ENCODE data around the gene CDKAL1. TPM values are rescaled to one million over a fixed set of nuclear protein-coding genes. Genes with fewer than 3 reads are reported as not detected.
A peak's percentile ranks its signal among the peaks of the same experiment; 100 is the strongest.
"Not testable (repeated sequence)": the region's sequence is repeated elsewhere in the genome, so short reads cannot be mapped to it uniquely, and the experiment has no call there.

The CDKAL1 gene
- total RNA-seq (2014; rRNA removed; shearing (Covaris generic); ENCODE audit: low replicate concordance): 6.5 and 7.2 TPM in 2 replicates

- Histone ChIP-seq H3K9me3 (no peaks in the 10 kb centered on the region), H3K27me3 (no peaks in the 10 kb centered on the region), H3K36me3 (no peaks in the 10 kb centered on the region), H3K4me3 (peak within 1 kb of the TSS; percentile 94)
- peak; percentile 83 for DNase-seq
Measured at GRCh38 chr6:20534295-20535262, at the start of gene CDKAL1. Gene CDKAL1, plus strand, starts transcription at chr6:20534457. Its CDS starts 11,894 bp downstream, at chr6:20546351.

DNA sequence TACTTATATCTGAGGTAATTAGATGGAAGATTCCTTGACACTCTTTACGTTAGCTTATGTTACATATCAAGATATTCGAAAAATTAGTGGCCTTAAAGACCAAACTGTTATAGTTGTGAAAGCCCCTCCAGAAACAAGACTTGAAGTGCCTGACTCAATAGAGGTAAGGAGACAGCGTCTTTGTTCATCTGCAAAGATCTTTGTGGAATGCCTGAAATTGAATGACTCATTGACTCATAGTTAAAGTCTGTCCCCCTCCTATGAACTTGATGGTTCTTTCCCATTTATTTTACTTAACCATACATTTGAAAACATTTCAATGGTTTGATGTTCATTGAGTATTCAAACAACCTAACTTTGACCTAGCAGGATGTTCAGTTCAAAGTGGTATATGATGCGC is 47.6 kb upstream of the CDKAL1 start:
- Histone ChIP-seq H3K36me3 (peaks cover 36% of the 10 kb centered on the region), H3K4me3 (no peak overlapping the region), H3K9me3 (no peaks in the 10 kb centered on the region), H3K27me3 (no peaks in the 10 kb centered on the region)
- no peak for DNase-seq

GRCh38 chr6:20487669-20488375 is 46.4 kb upstream of the CDKAL1 start:
- H3K36me3 ChIP-seq: peaks cover 29% of the 10 kb centered on the region

GRCh38 chr6:20490591-20490990 is 43.7 kb upstream of the CDKAL1 start:
- no peak for DNase-seq
- no peak overlapping the region for H3K4me3 ChIP-seq
- H3K9me3 ChIP-seq: no peaks in the 10 kb centered on the region
- peaks cover 18% of the 10 kb centered on the region for H3K36me3 ChIP-seq
- no peaks in the 10 kb centered on the region for H3K27me3 ChIP-seq

More at GRCh38 chr6:20487669-20488375, 46.4 kb upstream of the CDKAL1 start:
- no peak for DNase-seq
- Histone ChIP-seq H3K4me3 (no peak overlapping the region), H3K27me3 (no peaks in the 10 kb centered on the region), H3K9me3 (no peaks in the 10 kb centered on the region)

GRCh38 chr6:20492099-20492498 is 42.2 kb upstream of the CDKAL1 start:
- H3K36me3 ChIP-seq: peaks cover 17% of the 10 kb centered on the region
- H3K9me3 ChIP-seq: no peaks in the 10 kb centered on the region
- no peak overlapping the region for H3K4me3 ChIP-seq
- no peak for DNase-seq
- no peaks in the 10 kb centered on the region for H3K27me3 ChIP-seq

DNA sequence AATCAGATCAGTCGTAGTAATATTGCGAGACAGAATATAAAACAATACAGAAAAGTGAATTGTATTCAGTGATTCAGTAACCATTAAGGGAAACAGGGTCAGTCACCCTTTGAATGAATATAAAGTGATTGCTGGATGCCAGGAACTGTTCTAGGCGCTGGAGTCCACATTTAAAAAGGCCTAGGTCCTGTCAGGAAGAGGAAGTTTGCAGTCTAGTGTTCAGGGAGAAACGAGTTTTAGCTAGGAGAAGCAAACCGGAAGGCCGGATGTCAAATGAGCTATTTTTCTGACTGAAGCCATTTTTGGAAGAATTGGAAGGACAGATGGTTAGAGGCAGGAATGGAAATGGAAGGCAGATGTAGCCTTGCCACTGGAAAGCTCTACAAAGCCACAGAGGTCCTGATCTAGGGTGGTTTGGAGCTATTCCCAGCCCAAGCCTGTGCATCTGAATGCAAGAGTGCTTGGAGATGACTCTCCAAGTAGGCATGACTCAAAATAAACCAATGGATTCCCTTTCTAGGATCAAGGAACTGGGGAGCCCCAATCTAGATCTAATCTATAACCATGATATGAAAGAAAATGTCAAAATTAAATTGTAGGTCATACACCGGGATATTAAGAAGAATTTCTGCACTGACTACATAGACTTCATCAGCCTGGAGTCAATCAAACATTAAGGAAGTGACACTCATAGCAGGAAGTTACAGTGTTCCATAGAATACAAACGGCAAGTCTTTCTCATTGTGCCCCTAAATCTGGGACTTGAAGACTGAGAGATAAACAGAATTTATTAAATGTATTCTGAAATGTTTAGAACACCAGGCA is 36.8 kb upstream of the CDKAL1 start:
- Histone ChIP-seq H3K4me3 (no peak overlapping the region), H3K9me3 (no peaks in the 10 kb centered on the region), H3K36me3 (no peaks in the 10 kb centered on the region), H3K27me3 (no peaks in the 10 kb centered on the region)
- no peak for DNase-seq

DNA sequence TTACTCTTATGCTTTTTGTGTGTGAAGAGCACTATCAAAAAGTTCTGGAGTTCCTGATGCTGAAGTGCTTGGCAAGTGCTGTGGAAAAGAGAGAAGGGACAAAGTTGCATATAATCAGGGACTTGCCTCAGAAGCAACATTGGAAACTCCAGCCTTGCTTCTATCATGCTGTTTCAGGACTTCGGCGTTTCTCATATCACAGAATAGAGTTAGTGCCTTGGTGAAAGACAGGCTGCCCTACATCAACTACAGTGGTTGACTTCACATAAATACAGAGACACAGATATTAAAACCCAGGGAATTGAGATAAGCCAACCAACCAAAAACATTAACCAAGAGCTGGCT is 36.2 kb upstream of the CDKAL1 start:
- Histone ChIP-seq H3K9me3 (no peaks in the 10 kb centered on the region), H3K4me3 (no peak overlapping the region), H3K36me3 (no peaks in the 10 kb centered on the region), H3K27me3 (no peaks in the 10 kb centered on the region)
- DNase-seq: no peak

DNA sequence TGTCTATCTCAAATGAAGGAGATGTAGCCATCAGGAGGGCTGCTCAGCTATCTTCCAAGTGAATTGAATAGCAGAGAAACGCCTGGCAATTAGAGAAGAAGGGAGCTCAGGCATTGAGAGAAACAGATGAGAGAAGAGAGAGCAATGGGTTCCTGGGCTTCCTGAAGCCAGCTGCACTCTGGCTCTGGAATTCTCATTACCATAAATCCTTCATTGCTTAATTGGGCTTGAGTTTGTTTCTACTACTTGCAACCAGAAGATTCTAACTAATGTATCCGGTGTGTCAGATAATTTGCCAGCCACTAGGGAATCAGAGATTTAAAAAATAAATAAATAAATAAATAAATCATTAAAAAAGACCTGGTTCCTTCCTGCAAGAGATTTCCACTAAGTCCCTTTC is 25.0 kb upstream of the CDKAL1 start:
- no peak for DNase-seq
- Histone ChIP-seq H3K9me3 (no peaks in the 10 kb centered on the region), H3K4me3 (no peak overlapping the region), H3K36me3 (no peaks in the 10 kb centered on the region), H3K27me3 (no peaks in the 10 kb centered on the region)

- Histone ChIP-seq H3K4me3 (no peak overlapping the region), H3K27me3 (no peaks in the 10 kb centered on the region), H3K36me3 (no peaks in the 10 kb centered on the region), H3K9me3 (no peaks in the 10 kb centered on the region)
- peak; percentile 31 for DNase-seq
Measured at GRCh38 chr6:20511852-20512251, 22.4 kb upstream of the CDKAL1 start.

DNA sequence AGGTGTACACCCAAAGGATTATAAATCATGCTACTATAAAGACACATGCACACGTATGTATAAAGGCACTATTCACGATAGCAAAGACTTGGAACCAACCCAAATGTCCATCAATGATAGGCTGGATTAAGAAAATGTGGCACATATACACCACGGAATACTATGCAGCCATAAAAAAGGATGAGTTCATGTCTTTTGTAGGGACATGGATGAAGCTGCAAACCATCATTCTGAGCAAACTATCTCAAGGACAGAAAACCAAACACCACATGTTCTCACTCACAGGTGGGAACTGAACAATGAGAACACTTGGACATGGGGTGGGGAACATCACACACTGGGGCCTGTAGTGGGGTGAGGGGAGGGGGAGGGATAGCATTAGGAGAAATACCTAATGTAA is 9.0 kb upstream of the CDKAL1 start:
- DNase-seq, H3K27me3 ChIP-seq, H3K4me3 ChIP-seq, H3K9me3 ChIP-seq, H3K36me3 ChIP-seq: not testable (repeated sequence)

- DNase-seq, H3K36me3 ChIP-seq, H3K4me3 ChIP-seq, H3K9me3 ChIP-seq, H3K27me3 ChIP-seq: not testable (repeated sequence)
Measured at GRCh38 chr6:20529086-20529448, 5.2 kb upstream of the CDKAL1 start.

- no peak overlapping the region for H3K4me3 ChIP-seq
- DNase-seq: no peak
Measured at GRCh38 chr6:20532881-20533280, 1.4 kb upstream of the CDKAL1 start.

DNA sequence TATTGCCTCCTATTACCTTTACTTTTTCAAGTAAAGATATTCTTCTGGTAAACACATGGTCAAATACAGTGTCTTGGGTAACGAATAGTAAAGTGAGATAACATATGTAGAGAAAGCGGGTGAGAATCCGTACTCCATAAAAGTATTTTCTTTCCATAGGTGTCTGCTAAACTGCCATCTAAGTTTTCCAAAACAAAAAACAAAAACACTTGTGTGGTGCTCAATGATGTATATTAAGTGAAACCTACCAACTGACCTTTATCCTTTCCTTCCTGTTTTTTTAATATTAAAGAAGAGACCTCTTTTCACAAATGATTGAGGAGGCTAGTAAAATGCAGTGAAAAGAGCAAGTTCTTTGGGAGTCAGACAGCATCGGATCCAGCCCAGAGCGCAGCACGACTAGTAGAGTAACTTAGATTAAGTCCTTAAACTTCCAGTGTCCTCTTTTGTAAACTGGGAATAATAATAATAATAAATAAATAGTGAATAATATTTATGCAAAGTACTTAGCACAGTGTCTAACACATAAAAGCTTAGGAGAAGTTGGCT is 437 bp upstream of the CDKAL1 start:
- H3K9me3 ChIP-seq: no peaks in the 10 kb centered on the region
- H3K27me3 ChIP-seq: no peaks in the 10 kb centered on the region
- H3K4me3 ChIP-seq: peak overlapping the region; percentile 94
- no peaks in the 10 kb centered on the region for H3K36me3 ChIP-seq
- DNase-seq: no peak

More at GRCh38 chr6:20532881-20533280, 1.4 kb upstream of the CDKAL1 start:
- H3K27me3 ChIP-seq: no peaks in the 10 kb centered on the region
- no peaks in the 10 kb centered on the region for H3K9me3 ChIP-seq
- H3K36me3 ChIP-seq: no peaks in the 10 kb centered on the region

GRCh38 chr6:20538131-20538662 is 3.9 kb downstream of the CDKAL1 start:
- DNase-seq: no peak

DNA sequence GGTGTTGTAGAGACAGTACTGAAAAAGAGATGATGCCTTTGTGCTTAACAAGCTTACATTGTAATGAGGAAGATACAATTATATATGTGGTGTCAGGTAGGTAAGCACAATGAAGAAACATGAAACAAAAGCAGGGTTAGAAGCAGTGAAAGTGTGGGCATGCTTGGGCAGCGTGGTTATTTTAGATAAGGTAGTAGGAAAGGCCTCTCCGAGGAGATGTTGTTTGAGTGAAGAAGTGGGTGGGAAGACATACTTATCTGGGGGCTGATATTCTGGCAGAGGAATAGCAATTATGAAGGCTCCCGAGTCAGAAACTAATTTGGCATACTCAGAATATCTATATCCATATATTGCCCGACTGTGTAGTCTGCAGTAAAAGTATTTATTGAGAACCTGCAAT is 4.7 kb downstream of the CDKAL1 start:
- Histone ChIP-seq H3K36me3 (no peaks in the 10 kb centered on the region), H3K9me3 (no peaks in the 10 kb centered on the region), H3K27me3 (no peaks in the 10 kb centered on the region), H3K4me3 (no peak overlapping the region)
- DNase-seq: no peak

More at GRCh38 chr6:20538131-20538662, 3.9 kb downstream of the CDKAL1 start:
- no peaks in the 10 kb centered on the region for H3K27me3 ChIP-seq
- no peak overlapping the region for H3K4me3 ChIP-seq
- H3K36me3 ChIP-seq: no peaks in the 10 kb centered on the region
- H3K9me3 ChIP-seq: no peaks in the 10 kb centered on the region

- no peaks in the 10 kb centered on the region for H3K27me3 ChIP-seq
- H3K9me3 ChIP-seq: no peaks in the 10 kb centered on the region
- H3K36me3 ChIP-seq: no peaks in the 10 kb centered on the region
- H3K4me3 ChIP-seq: no peak overlapping the region
- DNase-seq: no peak
Measured at GRCh38 chr6:20539387-20539786, 5.1 kb downstream of the CDKAL1 start.
